K562 (cell line): ENCODE results near the gene PRR36. TPM values are rescaled to one million over a fixed set of nuclear protein-coding genes. Genes with fewer than 3 reads are reported as not detected.

Experiments used
- AFF4 ChIP-seq: sonication (generic); formaldehyde crosslinking; IDR thresholded peaks from 2 replicates; pipeline ENCODE4 v1.8.0; 2023; ENCODE audit warnings: mild to moderate bottlenecking, missing genetic modification reagents
- DLX4 ChIP-seq: fragments of 250-450 bp; sonication (Bioruptor Pico); IDR thresholded peaks from 2 replicates; pipeline ENCODE4 v1.6.1; 2021; ENCODE audit warnings: mild to moderate bottlenecking
- GTF2E2 ChIP-seq: fragments of 200-800 bp; sonication (Bioruptor generic); IDR thresholded peaks from 2 replicates; pipeline ENCODE4 v1.6.1; 2016; ENCODE audit warnings: missing genetic modification characterization, missing compliant biosample characterization
- HDAC1 ChIP-seq, 2 experiments: fragments of 450-650 bp; IDR thresholded peaks; 2 replicates each; pipeline ENCODE4 v1.6.1; 2016 to 2017; ENCODE audit warnings: inconsistent platforms in 1 of 2, mild to moderate bottlenecking in 1 of 2, moderate library complexity in 1 of 2
- HMGXB4 ChIP-seq: sonication (generic); formaldehyde crosslinking; IDR thresholded peaks from 2 replicates; pipeline ENCODE4 v1.8.1; 2023; ENCODE audit warnings: mild to moderate bottlenecking, missing genetic modification reagents
- PHF8 ChIP-seq: fragments of 200-600 bp; sonication (generic); IDR thresholded peaks from 2 replicates; pipeline ENCODE4 v1.6.1; 2012; ENCODE audit warnings: mixed run types, mild to moderate bottlenecking, inconsistent platforms, low read length, moderate library complexity, borderline replicate concordance
- PKNOX1 ChIP-seq: fragments of 450-650 bp; IDR thresholded peaks from 2 replicates; pipeline ENCODE4 v1.6.1; 2016
- RBM25 ChIP-seq: fragments of 200-400 bp; formaldehyde crosslinking; IDR thresholded peaks from 2 replicates; pipeline ENCODE4 v1.6.1; 2018; ENCODE audit warnings: low read length, low read depth, moderate library complexity; ENCODE audit not compliant: severe bottlenecking
- TRIM28 ChIP-seq: fragments of 450-650 bp; IDR thresholded peaks from 2 replicates; pipeline ENCODE4 v1.6.1; 2017
- TSC22D4 ChIP-seq: fragments of 450-650 bp; IDR thresholded peaks from 2 replicates; pipeline ENCODE4 v1.6.1; 2016; ENCODE audit warnings: missing genetic modification characterization, missing biosample characterization, control low read depth
- ZC3H11A ChIP-seq: IDR thresholded peaks from 2 replicates; pipeline ENCODE4 v1.6.1; 2012; ENCODE audit warnings: low read depth, low read length, improper control_type of control experiment
- ZNF407 ChIP-seq: fragments of 450-650 bp; IDR thresholded peaks from 2 replicates; pipeline ENCODE4 v1.6.1; 2016; ENCODE audit warnings: low read depth
- polyA plus RNA-seq, 8 experiments: library from polyadenylated mRNA; depleted of rRNA in 4 of 8; stranded (reverse) in 5 of 8; unstranded in 3 of 8; fragments of >200 nt; fragmentation: Nextera tagmentation in 2 of 8; fragmentation: Illumina TruSeq in 1 of 8; extraction: Ambion mirVana in 2 of 8; extraction: Trizol in 1 of 8; gene quantifications; 2 replicates each; pipeline versions ENCODE4 v1.2.1 to v1.2.3, GENCODE V29; 2011 to 2014; ENCODE audit warnings: inconsistent platforms in 1 of 8, missing spikeins in 1 of 8
- total RNA-seq, 7 experiments: library from RNA; depleted of rRNA in 6 of 7; stranded (reverse); fragments of >200 nt in 6 of 7; fragmentation: Illumina TruSeq in 2 of 7; extraction: Trizol in 2 of 7; gene quantifications; 2 replicates each; pipeline versions ENCODE4 v1.2.1 to v1.2.3, GENCODE V29; 2011 to 2021; ENCODE audit warnings: low replicate concordance in 1 of 7

The PRR36 gene
- total and polyA plus RNA-seq, 9 of the 15 experiments (the other 6 are each of a cell fraction or from before 2014, with no cell fraction given), result 0.05 to 0.42 (median 0.06) TPM; not detected in 6

GRCh38 chr19:7869453-7869909 is 4.7 kb downstream of the PRR36 start (continued):
- TF ChIP-seq DLX4 (no peak), PHF8 (peak; percentile 53; the same call in 1 of the 2 replicates), PKNOX1 (no peak), TSC22D4 (tag) (no peak), HMGXB4 (CRISPR knock-in tag) (peak; percentile 65; the same call in 1 of the 2 replicates), TRIM28 (no peak), RBM25 (no peak), HDAC1 (IDR thresholded peaks at IDR 0.05) (no peak), GTF2E2 (tag) (no peak), ZC3H11A (no peak), AFF4 (CRISPR knock-in tag) (0 out of 2 replicates have a peak, but pooled peaks have one; percentile 40), ZNF407 (no peak)
